ENCODE results near the gene RAP1B.

The RAP1B gene

GRCh38 chr12:68602720-68603119 is 8.0 kb upstream of the RAP1B start:
- CTCF ChIA-PET, result interaction anchor here (0.7 kb wide), 1 partner anchor 11 kb away, joined by 3 read pairs; no protein-coding TSS in a partner anchor
- no peak for TF ChIP-seq CTCF (IDR thresholded peaks at IDR 0.05; ENCODE audit: control extremely low read depth, extremely low read depth, low read depth, missing control alignments)

GRCh38 chr12:68608191-68608590 is 2.5 kb upstream of the RAP1B start:
- ChIA-PET CTCF (no interaction called here), POLR2A (no interaction called here)
- no peak for TF ChIP-seq CTCF (IDR thresholded peaks at IDR 0.05; ENCODE audit: control extremely low read depth, extremely low read depth, low read depth, missing control alignments)

More at GRCh38 chr12:68602720-68603119, 8.0 kb upstream of the RAP1B start:
- DNase-seq (ENCODE audit: extremely low spot score), result no peak
- POLR2A ChIA-PET, result no interaction called here

GRCh38 chr12:68609998-68610369 is 715 bp upstream of the RAP1B start:
- no peak for TF ChIP-seq CTCF (IDR thresholded peaks at IDR 0.05; ENCODE audit: control extremely low read depth, extremely low read depth, low read depth, missing control alignments)
- DNase-seq (ENCODE audit: extremely low spot score), result no peak
- POLR2A ChIA-PET, result interaction anchor here (1.1 kb wide), 1 partner anchor 198 kb away, joined by 3 read pairs; the partner anchor contains the start of gene MDM2
- CTCF ChIA-PET, result interaction anchor here (0.8 kb wide), 1 partner anchor 20 kb away, joined by 3 read pairs; no protein-coding TSS in a partner anchor

More at GRCh38 chr12:68608191-68608590, 2.5 kb upstream of the RAP1B start:
- DNase-seq (ENCODE audit: extremely low spot score), result no peak

- DNase-seq (ENCODE audit: extremely low spot score), result peak; percentile 50
- ChIA-PET CTCF (interaction anchor here (0.8 to 2.3 kb wide), 4 partner anchors 15 to 42 kb away, joined by 3 to 7 read pairs (median 3); no protein-coding TSS in a partner anchor), POLR2A (interaction anchor here (0.6 to 1.1 kb wide), 4 partner anchors 14 to 205 kb away, joined by 3 to 6 read pairs (median 4); no protein-coding TSS in a partner anchor)
- no peak for TF ChIP-seq CTCF (IDR thresholded peaks at IDR 0.05; ENCODE audit: control extremely low read depth, extremely low read depth, low read depth, missing control alignments)
Measured at GRCh38 chr12:68611094-68611805, 551 bp downstream of the RAP1B start.

GRCh38 chr12:68611806-68612160 is 1.1 kb downstream of the RAP1B start:
- ChIA-PET POLR2A (interaction anchor here (1.1 kb wide), 2 partner anchors 129 to 197 kb away, joined by 3 to 6 read pairs; no protein-coding TSS in a partner anchor), CTCF (interaction anchor here (1.1 to 2.3 kb wide), 4 partner anchors 12 to 41 kb away, joined by 3 to 7 read pairs (median 4); no protein-coding TSS in a partner anchor)
- DNase-seq (ENCODE audit: extremely low spot score), result no peak
- TF ChIP-seq CTCF (IDR thresholded peaks at IDR 0.05; ENCODE audit: control extremely low read depth, extremely low read depth, low read depth, missing control alignments), result no peak

GRCh38 chr12:68612202-68612601 is 1.5 kb downstream of the RAP1B start:
- DNase-seq (ENCODE audit: extremely low spot score), result no peak
- POLR2A ChIA-PET, result interaction anchor here (0.6 kb wide), 1 partner anchor 203 kb away, joined by 8 read pairs; no protein-coding TSS in a partner anchor
- CTCF ChIA-PET, result interaction anchor here (1.1 to 2.3 kb wide), 5 partner anchors 12 to 255 kb away, joined by 3 to 7 read pairs (median 4); no protein-coding TSS in a partner anchor

More at GRCh38 chr12:68612202-68612601, 1.5 kb downstream of the RAP1B start:
- no peak for TF ChIP-seq CTCF (IDR thresholded peaks at IDR 0.05; ENCODE audit: control extremely low read depth, extremely low read depth, low read depth, missing control alignments)
